Testis (tissue), 3 donors: Measurements from ENCODE around the gene EHD2. TPM values are rescaled to one million over a fixed set of nuclear protein-coding genes. Genes with fewer than 3 reads are reported as not detected.

ENCODE experiments used
- DNase-seq: peaks from one replicate; pipeline ENCODE4 v3.0.0-alpha.2; 2019
- H3K27ac ChIP-seq, 2 donors: fragments of 200-600 bp; sonication (generic); one replicate each; pipeline ENCODE4 v1.5.1; 2019
- H3K27me3 ChIP-seq: fragments of 200-600 bp; sonication (generic); one replicate; pipeline ENCODE4 v1.5.1; 2019
- H3K36me3 ChIP-seq: fragments of 200-600 bp; sonication (generic); one replicate; pipeline ENCODE4 v1.5.1; 2017; ENCODE audit warnings: low read depth; ENCODE audit errors: missing control alignments
- H3K4me1 ChIP-seq: fragments of 200-600 bp; sonication (generic); one replicate; pipeline ENCODE4 v1.5.1; 2019
- H3K4me3 ChIP-seq, 2 donors: fragments of 200-600 bp; sonication (generic); one replicate each; pipeline ENCODE4 v1.5.1; 2017 to 2019
- H3K9me3 ChIP-seq: fragments of 200-600 bp; sonication (generic); one replicate; pipeline ENCODE4 v1.5.1; 2017
- POLR2A ChIP-seq: fragments of 450-650 bp; IDR thresholded peaks from one replicate; pipeline ENCODE4 v1.6.1; 2017; ENCODE audit warnings: antibody characterized with exemption, mild to moderate bottlenecking, moderate library complexity
- WGBS, 2 donors: methylation state at CpG; one replicate each; pipeline ENCODE4 v1.1.5; 2018; 5-methylcytosine and 5-hydroxymethylcytosine counted together
- intact Hi-C: fragments of 100-400 bp; cut with DNase I; formaldehyde crosslinking; loops from one replicate; pipeline ENCODE4 v1.15.1; 2023; ENCODE audit warnings: low total_unique reads
- polyA plus RNA-seq: library from polyadenylated mRNA; stranded (reverse); fragments of 350-450 nt; fragmentation: Illumina TruSeq; extraction: RNeasy Lipid Tissue Mini Kit (QIAGEN cat#74804); gene quantifications from one replicate; pipeline ENCODE4 v1.2.3, GENCODE V29; 2014; ENCODE audit warnings: low read depth, low replicate concordance; ENCODE audit not compliant: insufficient read depth
- total RNA-seq, 2 donors: library from RNA; depleted of rRNA; stranded (reverse); fragments of >200 nt; gene quantifications; one replicate each; pipeline ENCODE4 v1.2.3, GENCODE V29; 2016
- TF ChIP-seq, protein P1 (sequence below), 3 experiments: fragments of 450-650 bp in 2 of 3; fragments of 200-600 bp in 1 of 3; sonication (generic) in 1 of 3; IDR thresholded peaks; one replicate each; pipeline ENCODE4 v1.5.1; 2016 to 2019; ENCODE audit warnings: antibody characterized with exemption in 3 of 3, mild to moderate bottlenecking in 2 of 3, moderate library complexity in 1 of 3

Gene EHD2
- total and polyA plus RNA-seq, 3 donors from 2014 or later, result 26.8 to 37.0 (median 33.9) TPM

DNA sequence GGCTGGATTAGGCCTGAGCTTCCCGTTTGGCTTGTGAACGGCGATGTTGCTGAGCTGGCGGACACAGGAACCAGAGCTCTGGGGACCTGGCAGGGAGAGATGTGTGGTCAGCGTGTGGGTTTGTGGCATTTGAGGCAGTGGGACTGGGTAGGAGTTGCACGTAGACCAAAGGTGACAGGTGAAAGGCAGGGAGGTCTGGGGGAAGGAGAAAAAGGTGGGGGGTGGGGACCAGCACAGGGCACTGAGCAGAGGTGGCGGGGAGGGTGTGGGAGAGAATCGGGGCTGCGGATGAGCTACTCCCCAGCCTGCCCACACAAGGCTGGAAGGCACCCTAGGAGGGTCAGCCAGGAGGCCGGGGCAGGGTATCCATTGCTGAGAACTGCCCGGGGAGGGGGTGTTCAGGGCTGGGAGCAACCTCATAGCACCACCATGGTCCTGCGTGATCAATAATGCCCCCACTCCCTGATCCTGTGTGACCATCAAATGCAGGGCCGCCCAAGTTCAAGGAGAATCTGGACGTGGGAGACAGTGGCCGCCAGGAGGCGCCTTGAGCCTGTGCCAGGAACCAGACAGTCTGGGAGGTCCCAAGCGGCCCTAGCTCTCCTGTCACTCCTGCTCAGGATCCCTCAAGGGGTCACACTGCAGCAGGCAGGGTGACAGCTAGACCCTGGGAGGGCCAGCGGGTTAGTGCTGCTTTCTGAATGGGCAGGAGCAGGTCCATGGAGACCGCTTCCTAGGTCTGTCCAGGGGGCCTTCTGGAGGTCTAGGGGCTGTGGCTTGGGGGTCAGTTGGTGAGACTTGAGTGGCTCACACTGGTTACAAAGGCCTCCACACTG lies 52.5 kb downstream of the EHD2 start:
- intact Hi-C loops, result no loop called here
- H3K27ac ChIP-seq, result no peak overlapping the region
- H3K27me3 ChIP-seq, result no peaks in the 10 kb centered on the region
- peak; percentile 61 for DNase-seq
- H3K36me3 ChIP-seq, result no peaks in the 10 kb centered on the region
- no peaks in the 10 kb centered on the region for H3K4me1 ChIP-seq
- no peak overlapping the region for H3K4me3 ChIP-seq
- TF ChIP-seq POLR2A, result no peak
- TF ChIP-seq, protein P1, sequence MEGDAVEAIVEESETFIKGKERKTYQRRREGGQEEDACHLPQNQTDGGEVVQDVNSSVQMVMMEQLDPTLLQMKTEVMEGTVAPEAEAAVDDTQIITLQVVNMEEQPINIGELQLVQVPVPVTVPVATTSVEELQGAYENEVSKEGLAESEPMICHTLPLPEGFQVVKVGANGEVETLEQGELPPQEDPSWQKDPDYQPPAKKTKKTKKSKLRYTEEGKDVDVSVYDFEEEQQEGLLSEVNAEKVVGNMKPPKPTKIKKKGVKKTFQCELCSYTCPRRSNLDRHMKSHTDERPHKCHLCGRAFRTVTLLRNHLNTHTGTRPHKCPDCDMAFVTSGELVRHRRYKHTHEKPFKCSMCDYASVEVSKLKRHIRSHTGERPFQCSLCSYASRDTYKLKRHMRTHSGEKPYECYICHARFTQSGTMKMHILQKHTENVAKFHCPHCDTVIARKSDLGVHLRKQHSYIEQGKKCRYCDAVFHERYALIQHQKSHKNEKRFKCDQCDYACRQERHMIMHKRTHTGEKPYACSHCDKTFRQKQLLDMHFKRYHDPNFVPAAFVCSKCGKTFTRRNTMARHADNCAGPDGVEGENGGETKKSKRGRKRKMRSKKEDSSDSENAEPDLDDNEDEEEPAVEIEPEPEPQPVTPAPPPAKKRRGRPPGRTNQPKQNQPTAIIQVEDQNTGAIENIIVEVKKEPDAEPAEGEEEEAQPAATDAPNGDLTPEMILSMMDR (IDR thresholded peaks at IDR 0.05), result peak; percentile 56 to 63 (median 61)
- no peaks in the 10 kb centered on the region for H3K9me3 ChIP-seq
- WGBS, 2 donors, result 62 to 63% methylated on average over 12 to 19 of the region's 19 CpGs

DNA sequence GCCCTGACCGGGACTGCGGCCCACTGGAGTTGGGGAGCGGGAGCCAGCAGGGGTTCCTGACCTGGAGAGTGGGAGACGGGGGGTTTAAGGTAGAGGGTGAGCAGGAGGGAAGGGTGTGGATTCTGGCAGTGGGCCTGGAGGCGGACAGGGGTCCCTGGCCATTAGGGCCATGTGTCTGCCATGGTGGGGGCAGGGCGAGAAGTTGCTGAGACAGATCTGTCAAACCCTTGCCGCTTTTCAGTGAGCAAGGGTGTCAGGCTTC lies 53.1 kb downstream of the EHD2 start:
- no peak for TF ChIP-seq POLR2A
- TF ChIP-seq, protein P1 (IDR thresholded peaks at IDR 0.05), result no peak
- 76 to 77% methylated on average over 7 of the region's 7 CpGs for WGBS, 2 donors
- H3K27me3 ChIP-seq, result no peaks in the 10 kb centered on the region
- intact Hi-C loops, result no loop called here
- no peak overlapping the region for H3K27ac ChIP-seq
- DNase-seq, result no peak
- H3K4me1 ChIP-seq, result no peaks in the 10 kb centered on the region
- H3K36me3 ChIP-seq, result no peaks in the 10 kb centered on the region
- H3K9me3 ChIP-seq, result no peaks in the 10 kb centered on the region
- no peak overlapping the region for H3K4me3 ChIP-seq

DNA sequence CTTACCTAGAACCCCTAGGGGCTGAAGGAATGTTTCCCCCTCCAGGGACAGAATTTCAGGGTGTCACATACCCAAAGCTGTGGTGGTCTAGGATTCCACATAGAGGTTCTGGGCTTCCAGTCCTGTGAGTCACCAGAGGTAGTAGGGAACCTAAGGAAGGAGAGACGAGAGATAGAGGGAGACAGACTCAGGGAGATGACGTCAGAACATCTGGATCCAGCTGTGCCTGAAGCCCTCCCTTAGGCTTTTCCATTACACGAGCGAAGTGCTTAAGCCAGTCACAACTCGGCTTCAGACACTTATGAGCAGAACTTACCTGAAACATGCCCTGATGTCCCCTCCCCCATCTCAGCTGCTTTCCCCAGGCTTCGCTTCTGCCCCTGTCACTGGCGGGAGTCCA lies 53.4 kb downstream of the EHD2 start:
- Histone ChIP-seq H3K9me3 (no peaks in the 10 kb centered on the region), H3K4me3 (no peak overlapping the region), H3K4me1 (no peaks in the 10 kb centered on the region), H3K27ac (no peak overlapping the region), H3K36me3 (no peaks in the 10 kb centered on the region), H3K27me3 (no peaks in the 10 kb centered on the region)
- no peak for DNase-seq
- 87 to 93% methylated on average over 7 of the region's 7 CpGs for WGBS, 2 donors
- TF ChIP-seq, protein P1 (IDR thresholded peaks at IDR 0.05), result no peak
- TF ChIP-seq POLR2A, result no peak
- intact Hi-C loops, result no loop called here

DNA sequence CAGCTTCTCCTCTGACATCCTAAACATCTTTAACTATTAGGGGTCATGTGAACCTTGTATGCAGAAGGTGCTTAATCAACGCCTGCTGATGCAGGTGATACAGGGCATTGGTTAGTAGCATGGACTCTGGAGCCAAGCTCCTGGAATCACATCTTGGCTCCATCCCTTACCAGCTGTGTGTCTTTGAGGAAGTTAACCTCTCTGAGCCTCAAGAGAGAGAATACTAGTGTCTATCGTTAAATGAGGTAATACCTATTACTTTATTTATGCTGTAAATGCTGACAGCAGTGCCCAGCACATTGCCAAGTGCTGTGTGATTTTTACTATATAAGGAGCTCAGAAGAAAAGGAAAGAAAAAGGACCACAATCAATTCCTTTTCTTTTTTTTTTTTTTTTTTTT lies 54.1 kb downstream of the EHD2 start:
- Histone ChIP-seq H3K27me3 (no peaks in the 10 kb centered on the region), H3K4me1 (no peaks in the 10 kb centered on the region), H3K36me3 (no peaks in the 10 kb centered on the region), H3K27ac (no peak overlapping the region), H3K4me3 (no peak overlapping the region), H3K9me3 (no peaks in the 10 kb centered on the region)
- TF ChIP-seq, protein P1 (IDR thresholded peaks at IDR 0.05), result no peak
- no peak for TF ChIP-seq POLR2A
- no peak for DNase-seq
- intact Hi-C loops, result no loop called here
- 83 to 98% methylated on average over 2 of the region's 2 CpGs for WGBS, 2 donors

DNA sequence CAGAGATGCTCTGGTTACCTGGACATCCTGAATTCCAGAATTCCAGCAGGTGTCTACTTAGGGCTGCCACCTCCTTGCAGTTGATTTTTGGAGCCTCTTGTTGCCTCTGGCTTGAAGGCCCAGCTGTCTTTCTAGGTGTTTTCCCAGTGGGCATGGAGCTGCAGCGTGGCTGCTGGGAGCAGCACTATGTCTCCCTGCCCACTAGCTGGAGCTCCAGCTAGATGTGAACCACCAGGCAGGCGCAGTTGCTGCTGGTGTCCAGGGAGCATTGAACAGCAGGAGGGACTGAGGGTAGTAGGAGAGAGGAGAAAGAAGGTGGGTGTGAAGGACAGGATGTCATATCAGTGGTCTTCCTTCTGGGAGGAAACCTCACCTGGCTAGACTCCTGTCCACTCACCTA lies 55.4 kb downstream of the EHD2 start:
- no peak for DNase-seq
- Histone ChIP-seq H3K36me3 (no peaks in the 10 kb centered on the region), H3K9me3 (no peaks in the 10 kb centered on the region), H3K4me3 (no peak overlapping the region), H3K4me1 (no peaks in the 10 kb centered on the region), H3K27ac (no peak overlapping the region), H3K27me3 (no peaks in the 10 kb centered on the region)
- intact Hi-C loops, result no loop called here
- TF ChIP-seq, protein P1 (IDR thresholded peaks at IDR 0.05), result no peak
- TF ChIP-seq POLR2A, result no peak
- 86 to 100% methylated on average over 2 of the region's 2 CpGs for WGBS, 2 donors
